ENCODE data around the gene HEATR1.
"Not testable (repeated sequence)": the region's sequence is repeated elsewhere in the genome, so short reads cannot be mapped to it uniquely, and the experiment has no call there.

HEATR1 gene

GRCh38 chr1:236509203-236509602 lies 95.1 kb downstream of the HEATR1 start:
- Histone ChIP-seq H3K4me2 (peak overlapping the region; percentile 73; the same call in 1 of the 2 replicates), H3K4me1 (ENCODE audit: low read depth, poor library complexity, severe bottlenecking) (peaks cover 20% of the 10 kb centered on the region), H3K27ac (no peak overlapping the region), H3K4me3 (IDR thresholded peaks at IDR 0.05; ENCODE audit: insufficient read depth, low read depth, low read length) (no peak overlapping the region), H3K27me3 (ENCODE audit: insufficient read depth, low read depth) (peaks cover 34% of the 10 kb centered on the region), H3K79me2 (ENCODE audit: insufficient read depth, low read depth) (no peaks in the 10 kb centered on the region), H3K36me3 (ENCODE audit: insufficient read depth) (no peaks in the 10 kb centered on the region), H4K20me1 (ENCODE audit: insufficient read depth) (no peaks in the 10 kb centered on the region), H3K9ac (no peak overlapping the region), H2AFZ (ENCODE audit: low read depth) (no peak overlapping the region)
- TF ChIP-seq CTCF (conservative IDR thresholded peaks at IDR 0.05; ENCODE audit: low read depth, low read length), result no peak

GRCh38 chr1:236508593-236509027 lies 95.7 kb downstream of the HEATR1 start:
- peak overlapping the region; percentile 73 for H3K4me2 ChIP-seq
- H4K20me1 ChIP-seq (ENCODE audit: insufficient read depth), result no peaks in the 10 kb centered on the region
- no peak overlapping the region for H3K9ac ChIP-seq
- no peak overlapping the region for H3K4me3 ChIP-seq (IDR thresholded peaks at IDR 0.05; ENCODE audit: insufficient read depth, low read depth, low read length)
- no peak for TF ChIP-seq CTCF (conservative IDR thresholded peaks at IDR 0.05; ENCODE audit: low read depth, low read length)
- H3K4me1 ChIP-seq (ENCODE audit: low read depth, poor library complexity, severe bottlenecking), result peaks cover 20% of the 10 kb centered on the region
- H3K27me3 ChIP-seq (ENCODE audit: insufficient read depth, low read depth), result peaks cover 34% of the 10 kb centered on the region
- H3K79me2 ChIP-seq (ENCODE audit: insufficient read depth, low read depth), result no peaks in the 10 kb centered on the region
- H3K36me3 ChIP-seq (ENCODE audit: insufficient read depth), result no peaks in the 10 kb centered on the region
- no peak overlapping the region for H2AFZ ChIP-seq (ENCODE audit: low read depth)
- no peak overlapping the region for H3K27ac ChIP-seq

- Histone ChIP-seq H3K4me3 (IDR thresholded peaks at IDR 0.05; ENCODE audit: insufficient read depth, low read depth, low read length) (no peak overlapping the region), H3K9ac (no peak overlapping the region), H3K79me2 (ENCODE audit: insufficient read depth, low read depth) (no peaks in the 10 kb centered on the region), H3K4me2 (no peak overlapping the region), H3K4me1 (ENCODE audit: low read depth, poor library complexity, severe bottlenecking) (peaks cover 20% of the 10 kb centered on the region), H4K20me1 (ENCODE audit: insufficient read depth) (no peaks in the 10 kb centered on the region), H3K36me3 (ENCODE audit: insufficient read depth) (no peaks in the 10 kb centered on the region), H2AFZ (ENCODE audit: low read depth) (no peak overlapping the region), H3K27ac (no peak overlapping the region), H3K27me3 (ENCODE audit: insufficient read depth, low read depth) (peaks cover 34% of the 10 kb centered on the region)
- TF ChIP-seq CTCF (conservative IDR thresholded peaks at IDR 0.05; ENCODE audit: low read depth, low read length), result no peak
These were observed 97.2 kb downstream of the HEATR1 start for GRCh38 chr1:236507022-236507700.

GRCh38 chr1:236504338-236504737 lies 100.0 kb downstream of the HEATR1 start:
- H3K4me1 ChIP-seq (ENCODE audit: low read depth, poor library complexity, severe bottlenecking), result peaks cover 18% of the 10 kb centered on the region
- H3K4me2 ChIP-seq; H3K79me2 ChIP-seq (ENCODE audit: insufficient read depth, low read depth); H3K4me3 ChIP-seq (IDR thresholded peaks at IDR 0.05; ENCODE audit: insufficient read depth, low read depth, low read length); H3K9ac ChIP-seq; H2AFZ ChIP-seq (ENCODE audit: low read depth); H3K36me3 ChIP-seq (ENCODE audit: insufficient read depth); H3K27ac ChIP-seq; H4K20me1 ChIP-seq (ENCODE audit: insufficient read depth): not testable (repeated sequence)
- H3K27me3 ChIP-seq (ENCODE audit: insufficient read depth, low read depth), result peaks cover 25% of the 10 kb centered on the region

- Histone ChIP-seq H3K27ac (no peak overlapping the region), H3K27me3 (ENCODE audit: insufficient read depth, low read depth) (peaks cover 21% of the 10 kb centered on the region), H4K20me1 (ENCODE audit: insufficient read depth) (no peaks in the 10 kb centered on the region), H3K4me2 (no peak overlapping the region), H3K79me2 (ENCODE audit: insufficient read depth, low read depth) (no peaks in the 10 kb centered on the region), H3K4me3 (IDR thresholded peaks at IDR 0.05; ENCODE audit: insufficient read depth, low read depth, low read length) (no peak overlapping the region), H2AFZ (ENCODE audit: low read depth) (no peak overlapping the region), H3K36me3 (ENCODE audit: insufficient read depth) (no peaks in the 10 kb centered on the region), H3K4me1 (ENCODE audit: low read depth, poor library complexity, severe bottlenecking) (peaks cover 6% of the 10 kb centered on the region), H3K9ac (no peak overlapping the region)
- no peak for TF ChIP-seq CTCF (conservative IDR thresholded peaks at IDR 0.05; ENCODE audit: low read depth, low read length)
These were observed 101.2 kb downstream of the HEATR1 start for GRCh38 chr1:236502972-236503639.
